HFFc6 (cell line): Measurements from ENCODE around the gene SAMD10. TPM values are rescaled to one million over a fixed set of nuclear protein-coding genes. Genes with fewer than 3 reads are reported as not detected.
"Not testable (repeated sequence)": the region's sequence is repeated elsewhere in the genome, so short reads cannot be mapped to it uniquely, and the experiment has no call there.

Experiments used
- DNase-seq: peaks from one replicate; pipeline ENCODE4 v3.0.0-alpha.2; 2018
- H3K27ac Mint-ChIP-seq: 2 replicates; pipeline ENCODE4 v1.8.0; 2020; ENCODE audit warnings: mild to moderate bottlenecking, mixed read lengths
- H3K27me3 Mint-ChIP-seq: 2 replicates; pipeline ENCODE4 v1.8.0; 2021; ENCODE audit warnings: mild to moderate bottlenecking, moderate library complexity, mixed read lengths; ENCODE audit not compliant: insufficient read depth
- H3K36me3 Mint-ChIP-seq: 2 replicates; pipeline ENCODE4 v1.8.0; 2021; ENCODE audit warnings: low read depth, mixed read lengths
- H3K4me1 Mint-ChIP-seq: 2 replicates; pipeline ENCODE4 v1.8.0; 2020; ENCODE audit warnings: low read depth, mixed read lengths
- H3K4me3 Mint-ChIP-seq: 2 replicates; pipeline ENCODE4 v1.8.0; 2020; ENCODE audit warnings: mild to moderate bottlenecking, moderate library complexity, mixed read lengths
- H3K9me3 Mint-ChIP-seq: 2 replicates; pipeline ENCODE4 v1.8.0; 2020; ENCODE audit warnings: mild to moderate bottlenecking, mixed read lengths
- total RNA-seq, 6 experiments: library from RNA; stranded (reverse); fragmentation: NEBNext Ultra II Directional; extraction: Animal tissue kit (Norgen Biotek cat#: 25700); gene quantifications; 2 replicates in 1 of 6; 3 replicates in 5 of 6; pipeline ENCODE4 v1.2.3, GENCODE V29; 2021
- TF ChIP-seq, protein P1 (sequence below): fragments of 200-600 bp; sonication (generic); IDR thresholded peaks from 2 replicates; pipeline ENCODE4 v1.5.0; 2021; ENCODE audit warnings: antibody characterized with exemption, mild to moderate bottlenecking

The SAMD10 gene
- total RNA-seq, 6 experiments from 2014 or later, result 1.3 to 3.0 (median 2.1) TPM

DNA sequence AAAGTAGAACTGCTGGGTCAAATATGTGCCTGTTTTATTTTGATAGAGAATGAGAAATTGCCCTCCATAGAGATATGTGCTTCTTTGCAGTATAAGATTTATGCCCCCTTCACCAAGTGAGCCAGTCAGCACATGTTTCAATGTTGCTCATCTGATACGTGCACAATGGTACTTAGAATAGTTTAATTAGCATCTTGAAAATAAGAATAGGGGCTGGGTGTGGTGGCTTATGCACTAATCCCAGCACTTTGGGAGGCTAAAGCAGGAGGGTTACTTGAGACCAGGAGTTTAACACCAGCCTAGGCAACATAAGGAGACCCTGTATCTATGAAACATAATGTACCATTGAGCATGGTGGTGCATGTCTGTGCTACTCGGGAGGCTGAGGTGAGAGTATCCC is 36.2 kb upstream of the SAMD10 start:
- no peak for DNase-seq
- TF ChIP-seq, protein P1, sequence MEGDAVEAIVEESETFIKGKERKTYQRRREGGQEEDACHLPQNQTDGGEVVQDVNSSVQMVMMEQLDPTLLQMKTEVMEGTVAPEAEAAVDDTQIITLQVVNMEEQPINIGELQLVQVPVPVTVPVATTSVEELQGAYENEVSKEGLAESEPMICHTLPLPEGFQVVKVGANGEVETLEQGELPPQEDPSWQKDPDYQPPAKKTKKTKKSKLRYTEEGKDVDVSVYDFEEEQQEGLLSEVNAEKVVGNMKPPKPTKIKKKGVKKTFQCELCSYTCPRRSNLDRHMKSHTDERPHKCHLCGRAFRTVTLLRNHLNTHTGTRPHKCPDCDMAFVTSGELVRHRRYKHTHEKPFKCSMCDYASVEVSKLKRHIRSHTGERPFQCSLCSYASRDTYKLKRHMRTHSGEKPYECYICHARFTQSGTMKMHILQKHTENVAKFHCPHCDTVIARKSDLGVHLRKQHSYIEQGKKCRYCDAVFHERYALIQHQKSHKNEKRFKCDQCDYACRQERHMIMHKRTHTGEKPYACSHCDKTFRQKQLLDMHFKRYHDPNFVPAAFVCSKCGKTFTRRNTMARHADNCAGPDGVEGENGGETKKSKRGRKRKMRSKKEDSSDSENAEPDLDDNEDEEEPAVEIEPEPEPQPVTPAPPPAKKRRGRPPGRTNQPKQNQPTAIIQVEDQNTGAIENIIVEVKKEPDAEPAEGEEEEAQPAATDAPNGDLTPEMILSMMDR, result no peak
- peaks cover 2% of the 10 kb centered on the region for H3K27me3 Mint-ChIP-seq
- no peak overlapping the region for H3K4me3 Mint-ChIP-seq
- H3K36me3 Mint-ChIP-seq, result peaks cover 19% of the 10 kb centered on the region
- no peak overlapping the region for H3K27ac Mint-ChIP-seq
- no peaks in the 10 kb centered on the region for H3K9me3 Mint-ChIP-seq
- H3K4me1 Mint-ChIP-seq, result no peaks in the 10 kb centered on the region; the same call in 1 of the 2 replicates

DNA sequence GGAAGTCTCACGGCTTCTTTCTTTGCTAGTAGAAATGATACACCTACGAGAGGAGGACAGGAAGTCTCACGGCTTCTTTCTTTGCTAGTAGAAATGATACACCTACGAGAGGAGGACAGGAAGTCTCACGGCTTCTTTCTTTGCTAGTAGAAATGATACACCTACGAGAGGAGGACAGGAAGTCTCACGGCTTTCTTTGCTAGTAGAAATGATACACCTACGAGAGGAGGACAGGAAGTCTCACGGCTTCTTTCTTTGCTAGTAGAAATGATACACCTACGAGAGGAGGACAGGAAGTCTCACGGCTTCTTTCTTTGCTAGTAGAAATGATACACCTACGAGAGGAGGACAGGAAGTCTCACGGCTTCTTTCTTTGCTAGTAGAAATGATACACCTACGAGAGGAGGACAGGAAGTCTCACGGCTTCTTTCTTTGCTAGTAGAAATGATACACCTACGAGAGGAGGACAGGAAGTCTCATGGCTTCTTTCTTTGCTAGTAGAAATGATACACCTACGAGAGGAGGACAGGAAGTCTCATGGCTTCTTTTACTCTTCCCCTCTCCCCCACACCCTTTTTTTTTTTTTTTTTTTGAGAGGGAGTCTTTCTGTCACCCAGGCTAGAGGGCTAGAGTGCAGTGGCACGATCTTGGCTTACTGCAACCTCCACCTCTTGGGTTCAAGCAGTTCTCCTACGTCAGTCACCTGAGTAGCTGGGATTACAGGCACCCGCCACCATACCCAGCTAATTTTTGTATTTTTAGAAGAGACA is 33.1 kb upstream of the SAMD10 start:
- DNase-seq, H3K9me3 Mint-ChIP-seq, H3K27me3 Mint-ChIP-seq, H3K4me1 Mint-ChIP-seq, H3K4me3 Mint-ChIP-seq, H3K27ac Mint-ChIP-seq: not testable (repeated sequence)
- H3K36me3 Mint-ChIP-seq, result peaks cover 32% of the 10 kb centered on the region

DNA sequence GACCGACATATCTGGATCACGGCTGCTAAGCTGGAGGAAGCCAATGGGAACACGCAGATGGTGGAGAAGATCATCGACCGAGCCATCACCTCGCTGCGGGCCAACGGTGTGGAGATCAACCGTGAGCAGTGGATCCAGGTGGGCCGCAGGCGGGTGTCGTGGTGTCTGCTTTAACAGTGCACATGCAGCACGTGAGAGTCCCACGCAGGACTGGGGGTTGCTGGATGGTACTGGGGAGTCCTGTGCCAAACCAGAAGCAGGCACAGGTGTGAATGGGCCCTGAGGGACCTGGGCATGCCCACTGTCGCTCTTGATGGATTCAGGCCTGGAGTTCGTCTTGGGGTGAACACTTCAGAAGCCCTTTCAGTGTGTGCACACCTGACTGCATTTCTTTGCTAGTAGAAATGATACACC is 31.9 kb upstream of the SAMD10 start:
- TF ChIP-seq, protein P1, result no peak
- H3K36me3 Mint-ChIP-seq, result peaks cover 30% of the 10 kb centered on the region
- no peak for DNase-seq
- H3K4me3 Mint-ChIP-seq, result no peak overlapping the region
- H3K27me3 Mint-ChIP-seq, result no peaks in the 10 kb centered on the region; the same call in 1 of the 2 replicates
- no peak overlapping the region for H3K27ac Mint-ChIP-seq
- H3K9me3 Mint-ChIP-seq, result no peaks in the 10 kb centered on the region
- no peaks in the 10 kb centered on the region for H3K4me1 Mint-ChIP-seq

GRCh38 chr20:64010711-64011237 is 31.3 kb upstream of the SAMD10 start:
- TF ChIP-seq, protein P1, result no peak
- H3K9me3 Mint-ChIP-seq, result no peaks in the 10 kb centered on the region
- no peaks in the 10 kb centered on the region for H3K4me1 Mint-ChIP-seq
- no peaks in the 10 kb centered on the region; the same call in 1 of the 2 replicates for H3K27me3 Mint-ChIP-seq
- no peak for DNase-seq
- no peak overlapping the region for H3K27ac Mint-ChIP-seq
- no peak overlapping the region for H3K4me3 Mint-ChIP-seq
- peaks cover 30% of the 10 kb centered on the region for H3K36me3 Mint-ChIP-seq

GRCh38 chr20:64009811-64010387 is 30.5 kb upstream of the SAMD10 start:
- H3K36me3 Mint-ChIP-seq, result peaks cover 30% of the 10 kb centered on the region
- no peak for DNase-seq

More at GRCh38 chr20:64009811-64010387, 30.5 kb upstream of the SAMD10 start:
- H3K9me3 Mint-ChIP-seq, result no peaks in the 10 kb centered on the region
- no peaks in the 10 kb centered on the region; the same call in 1 of the 2 replicates for H3K27me3 Mint-ChIP-seq
- H3K4me1 Mint-ChIP-seq, result peaks cover 5% of the 10 kb centered on the region; the same call in 1 of the 2 replicates
- H3K4me3 Mint-ChIP-seq, result no peak overlapping the region
- TF ChIP-seq, protein P1, result no peak
- no peak overlapping the region; the same call in 1 of the 2 replicates for H3K27ac Mint-ChIP-seq
